Loucy (cell line): ENCODE data around the gene AKT1.

Experiments
- H2AFZ ChIP-seq: fragments of 200-600 bp; sonication (generic); 2 replicates; pipeline ENCODE4 v1.6.0; 2016; ENCODE audit warnings: antibody characterized with exemption, mild to moderate bottlenecking, low read length, moderate library complexity
- H3F3A ChIP-seq: fragments of 200-600 bp; 2 replicates; pipeline ENCODE4 v1.6.0; 2016; ENCODE audit warnings: antibody characterized with exemption, low read depth, mild to moderate bottlenecking
- H3K27me3 ChIP-seq: fragments of 200-600 bp; sonication (generic); 2 replicates; pipeline ENCODE4 v1.6.1; 2014; ENCODE audit warnings: low read length, mild to moderate bottlenecking; ENCODE audit not compliant: insufficient read depth, poor library complexity, severe bottlenecking
- H3K36me3 ChIP-seq: fragments of 200-600 bp; sonication (generic); 2 replicates; pipeline ENCODE4 v1.6.1; 2016; ENCODE audit warnings: low read length; ENCODE audit not compliant: insufficient read depth
- H3K4me1 ChIP-seq: fragments of 200-600 bp; sonication (generic); 2 replicates; pipeline ENCODE4 v1.5.1; 2014; ENCODE audit warnings: low read length, mild to moderate bottlenecking; ENCODE audit not compliant: insufficient read depth, poor library complexity, severe bottlenecking
- H3K4me2 ChIP-seq: fragments of 200-600 bp; sonication (generic); 2 replicates; pipeline ENCODE4 v1.6.0; 2014; ENCODE audit warnings: antibody characterized with exemption, low read length, low read depth, mild to moderate bottlenecking; ENCODE audit not compliant: poor library complexity, severe bottlenecking
- H3K4me3 ChIP-seq: fragments of 200-600 bp; sonication (generic); 2 replicates; pipeline ENCODE4 v1.5.1; 2014; ENCODE audit warnings: low read length, mild to moderate bottlenecking, mixed read lengths; ENCODE audit not compliant: poor library complexity, severe bottlenecking
- H3K79me2 ChIP-seq: fragments of 200-600 bp; sonication (generic); 2 replicates; pipeline ENCODE4 v1.6.1; 2014; ENCODE audit warnings: low read length; ENCODE audit not compliant: insufficient read depth
- H3K9ac ChIP-seq: fragments of 200-600 bp; sonication (generic); 2 replicates; pipeline ENCODE4 v1.6.0; 2014; ENCODE audit warnings: mild to moderate bottlenecking, low read depth, low read length, moderate library complexity; ENCODE audit not compliant: poor library complexity, severe bottlenecking
- H3K9me2 ChIP-seq: fragments of 200-600 bp; sonication (generic); replicated peaks from 2 replicates; pipeline ENCODE4 v1.6.1; 2016; ENCODE audit warnings: low read depth, low read length, mixed read lengths
- H3K9me3 ChIP-seq: fragments of 200-600 bp; sonication (generic); 2 replicates; pipeline ENCODE4 v1.6.1; 2014; ENCODE audit warnings: mild to moderate bottlenecking, antibody characterized with exemption, low read length, low read depth; ENCODE audit not compliant: insufficient read depth
- H4K20me1 ChIP-seq: fragments of 200-600 bp; sonication (generic); 2 replicates; pipeline ENCODE4 v1.6.0; 2014; ENCODE audit warnings: antibody characterized with exemption, low read length, mild to moderate bottlenecking; ENCODE audit not compliant: insufficient read depth, poor library complexity, severe bottlenecking
- EZH2phosphoT487 ChIP-seq: fragments of 200-600 bp; IDR thresholded peaks from 2 replicates; pipeline ENCODE4 v1.6.1; 2018; ENCODE audit warnings: antibody characterized with exemption, mild to moderate bottlenecking, moderate library complexity, borderline replicate concordance
- TF ChIP-seq, protein P1 (sequence below): fragments of 200-600 bp; sonication (generic); conservative IDR thresholded peaks from 2 replicates; pipeline ENCODE4 v1.5.1; 2014; ENCODE audit warnings: mild to moderate bottlenecking, antibody characterized with exemption, low read length

The AKT1 gene

GRCh38 chr14:104739026-104739425 lies 56.5 kb downstream of the AKT1 start:
- no peaks in the 10 kb centered on the region for H3K27me3 ChIP-seq

GRCh38 chr14:104738375-104739019 lies 57.1 kb downstream of the AKT1 start:
- Histone ChIP-seq H3F3A (no peaks in the 10 kb centered on the region), H3K79me2 (no peaks in the 10 kb centered on the region), H3K9ac (no peak overlapping the region), H3K9me2 (no peaks in the 10 kb centered on the region), H3K4me1 (no peaks in the 10 kb centered on the region), H3K4me2 (no peak overlapping the region), H3K9me3 (no peaks in the 10 kb centered on the region), H3K27me3 (no peaks in the 10 kb centered on the region), H4K20me1 (no peaks in the 10 kb centered on the region), H2AFZ (no peak overlapping the region), H3K4me3 (no peak overlapping the region), H3K36me3 (no peaks in the 10 kb centered on the region)
- TF ChIP-seq EZH2phosphoT487, result no peak
- TF ChIP-seq, protein P1, sequence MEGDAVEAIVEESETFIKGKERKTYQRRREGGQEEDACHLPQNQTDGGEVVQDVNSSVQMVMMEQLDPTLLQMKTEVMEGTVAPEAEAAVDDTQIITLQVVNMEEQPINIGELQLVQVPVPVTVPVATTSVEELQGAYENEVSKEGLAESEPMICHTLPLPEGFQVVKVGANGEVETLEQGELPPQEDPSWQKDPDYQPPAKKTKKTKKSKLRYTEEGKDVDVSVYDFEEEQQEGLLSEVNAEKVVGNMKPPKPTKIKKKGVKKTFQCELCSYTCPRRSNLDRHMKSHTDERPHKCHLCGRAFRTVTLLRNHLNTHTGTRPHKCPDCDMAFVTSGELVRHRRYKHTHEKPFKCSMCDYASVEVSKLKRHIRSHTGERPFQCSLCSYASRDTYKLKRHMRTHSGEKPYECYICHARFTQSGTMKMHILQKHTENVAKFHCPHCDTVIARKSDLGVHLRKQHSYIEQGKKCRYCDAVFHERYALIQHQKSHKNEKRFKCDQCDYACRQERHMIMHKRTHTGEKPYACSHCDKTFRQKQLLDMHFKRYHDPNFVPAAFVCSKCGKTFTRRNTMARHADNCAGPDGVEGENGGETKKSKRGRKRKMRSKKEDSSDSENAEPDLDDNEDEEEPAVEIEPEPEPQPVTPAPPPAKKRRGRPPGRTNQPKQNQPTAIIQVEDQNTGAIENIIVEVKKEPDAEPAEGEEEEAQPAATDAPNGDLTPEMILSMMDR, result no peak

More at GRCh38 chr14:104739026-104739425, 56.5 kb downstream of the AKT1 start:
- no peaks in the 10 kb centered on the region for H4K20me1 ChIP-seq
- no peaks in the 10 kb centered on the region for H3F3A ChIP-seq
- H3K9me3 ChIP-seq, result no peaks in the 10 kb centered on the region
- no peak for TF ChIP-seq EZH2phosphoT487
- TF ChIP-seq, protein P1, result no peak
- no peaks in the 10 kb centered on the region for H3K36me3 ChIP-seq
- H2AFZ ChIP-seq, result no peak overlapping the region
- no peaks in the 10 kb centered on the region for H3K9me2 ChIP-seq
- no peaks in the 10 kb centered on the region for H3K4me1 ChIP-seq
- no peak overlapping the region for H3K4me3 ChIP-seq
- no peak overlapping the region for H3K4me2 ChIP-seq
- no peaks in the 10 kb centered on the region for H3K79me2 ChIP-seq
- H3K9ac ChIP-seq, result no peak overlapping the region

- Histone ChIP-seq H3K79me2 (no peaks in the 10 kb centered on the region), H2AFZ (no peak overlapping the region), H3K4me2 (no peak overlapping the region), H3K9ac (no peak overlapping the region), H3K4me3 (no peak overlapping the region), H3K36me3 (no peaks in the 10 kb centered on the region), H3K4me1 (no peaks in the 10 kb centered on the region), H3K9me2 (no peaks in the 10 kb centered on the region), H3F3A (no peaks in the 10 kb centered on the region), H3K9me3 (no peaks in the 10 kb centered on the region), H4K20me1 (no peaks in the 10 kb centered on the region), H3K27me3 (no peaks in the 10 kb centered on the region)
- TF ChIP-seq EZH2phosphoT487, result no peak
- TF ChIP-seq, protein P1, result no peak
Observed at GRCh38 chr14:104735830-104736642, 59.5 kb downstream of the AKT1 start.
